ENCODE data around the gene CORIN. TPM values are rescaled to one million over a fixed set of nuclear protein-coding genes. Genes with fewer than 3 reads are reported as not detected.

The CORIN gene
- polyA plus RNA-seq, 1 donor from 2014 or later: 0.25 TPM

- Histone ChIP-seq H3K4me3 (ENCODE audit: low read length) (no peak overlapping the region), H2AFZ (ENCODE audit: low read depth, low read length) (no peak overlapping the region), H3K9me2 (ENCODE audit: insufficient read depth, low read length) (no peaks in the 10 kb centered on the region), H3K9ac (ENCODE audit: low read length) (no peak overlapping the region), H3K4me2 (ENCODE audit: low read length) (no peak overlapping the region), H3K36me3 (ENCODE audit: insufficient read depth, low read length) (no peaks in the 10 kb centered on the region), H4K20me1 (ENCODE audit: insufficient read depth) (no peaks in the 10 kb centered on the region), H3K27ac (ENCODE audit: low read length) (no peak overlapping the region), H3F3A (ENCODE audit: insufficient read depth, low read length, poor library complexity, severe bottlenecking) (no peaks in the 10 kb centered on the region), H3K27me3 (ENCODE audit: insufficient read depth, low read depth, low read length) (no peaks in the 10 kb centered on the region), H3K9me3 (ENCODE audit: low read length) (no peaks in the 10 kb centered on the region), H3K79me2 (replicated peaks; ENCODE audit: insufficient read depth, low read length) (no peaks in the 10 kb centered on the region)
- TF ChIP-seq POLR2AphosphoS5 (IDR thresholded peaks at IDR 0.05) (no peak), EZH2 (IDR thresholded peaks at IDR 0.05; ENCODE audit: borderline replicate concordance, insufficient read depth, low read length, poor library complexity, severe bottlenecking) (no peak), RAD21 (conservative IDR thresholded peaks at IDR 0.05) (no peak), CTCF (IDR thresholded peaks at IDR 0.05; ENCODE audit: poor library complexity, severe bottlenecking) (no peak), REST (IDR thresholded peaks at IDR 0.05; ENCODE audit: borderline replicate concordance) (no peak), EP300 (conservative IDR thresholded peaks at IDR 0.05; ENCODE audit: poor library complexity, severe bottlenecking) (no peak), SMC3 (conservative IDR thresholded peaks at IDR 0.05; ENCODE audit: poor library complexity) (no peak), MXI1 (conservative IDR thresholded peaks at IDR 0.05; ENCODE audit: poor library complexity, severe bottlenecking) (no peak)
Observed at GRCh38 chr4:47703956-47704355, 133.9 kb downstream of the CORIN start.

- H3K9me2 ChIP-seq (ENCODE audit: insufficient read depth, low read length): no peaks in the 10 kb centered on the region
- H3F3A ChIP-seq (ENCODE audit: insufficient read depth, low read length, poor library complexity, severe bottlenecking): no peaks in the 10 kb centered on the region
- no peaks in the 10 kb centered on the region for H3K36me3 ChIP-seq (ENCODE audit: insufficient read depth, low read length)
- no peak overlapping the region for H3K9ac ChIP-seq (ENCODE audit: low read length)
- H2AFZ ChIP-seq (ENCODE audit: low read depth, low read length): no peak overlapping the region
- no peaks in the 10 kb centered on the region for H4K20me1 ChIP-seq (ENCODE audit: insufficient read depth)
- no peak overlapping the region for H3K4me2 ChIP-seq (ENCODE audit: low read length)
- no peaks in the 10 kb centered on the region for H3K27me3 ChIP-seq (ENCODE audit: insufficient read depth, low read depth, low read length)
- no peak overlapping the region for H3K4me3 ChIP-seq (ENCODE audit: low read length)
- TF ChIP-seq RAD21 (conservative IDR thresholded peaks at IDR 0.05): no peak
- TF ChIP-seq MXI1 (conservative IDR thresholded peaks at IDR 0.05; ENCODE audit: poor library complexity, severe bottlenecking): no peak
- no peak for TF ChIP-seq TAF1 (IDR thresholded peaks at IDR 0.05; ENCODE audit: low read depth)
- TF ChIP-seq EP300 (conservative IDR thresholded peaks at IDR 0.05; ENCODE audit: poor library complexity, severe bottlenecking): no peak
- TF ChIP-seq CTCF (IDR thresholded peaks at IDR 0.05; ENCODE audit: poor library complexity, severe bottlenecking): no peak
- no peak for TF ChIP-seq EZH2 (IDR thresholded peaks at IDR 0.05; ENCODE audit: borderline replicate concordance, insufficient read depth, low read length, poor library complexity, severe bottlenecking)
- TF ChIP-seq REST (IDR thresholded peaks at IDR 0.05; ENCODE audit: borderline replicate concordance): no peak
- no peak for TF ChIP-seq POLR2AphosphoS5 (IDR thresholded peaks at IDR 0.05)
- H3K27ac ChIP-seq (ENCODE audit: low read length): no peak overlapping the region
- H3K79me2 ChIP-seq (replicated peaks; ENCODE audit: insufficient read depth, low read length): no peaks in the 10 kb centered on the region
- H3K9me3 ChIP-seq (ENCODE audit: low read length): no peaks in the 10 kb centered on the region
Observed at GRCh38 chr4:47703008-47703407, 134.9 kb downstream of the CORIN start.
